GM18867 (cell line): ENCODE data around the gene ENOX2.

Experiments used
- ATAC-seq: cut with Tn5 transposase; IDR thresholded peaks from one replicate; pipeline ENCODE4 v1.9.1; 2021; ENCODE audit warnings: mild to moderate bottlenecking, moderate library complexity; ENCODE audit not compliant: unreplicated experiment

The ENOX2 gene

DNA sequence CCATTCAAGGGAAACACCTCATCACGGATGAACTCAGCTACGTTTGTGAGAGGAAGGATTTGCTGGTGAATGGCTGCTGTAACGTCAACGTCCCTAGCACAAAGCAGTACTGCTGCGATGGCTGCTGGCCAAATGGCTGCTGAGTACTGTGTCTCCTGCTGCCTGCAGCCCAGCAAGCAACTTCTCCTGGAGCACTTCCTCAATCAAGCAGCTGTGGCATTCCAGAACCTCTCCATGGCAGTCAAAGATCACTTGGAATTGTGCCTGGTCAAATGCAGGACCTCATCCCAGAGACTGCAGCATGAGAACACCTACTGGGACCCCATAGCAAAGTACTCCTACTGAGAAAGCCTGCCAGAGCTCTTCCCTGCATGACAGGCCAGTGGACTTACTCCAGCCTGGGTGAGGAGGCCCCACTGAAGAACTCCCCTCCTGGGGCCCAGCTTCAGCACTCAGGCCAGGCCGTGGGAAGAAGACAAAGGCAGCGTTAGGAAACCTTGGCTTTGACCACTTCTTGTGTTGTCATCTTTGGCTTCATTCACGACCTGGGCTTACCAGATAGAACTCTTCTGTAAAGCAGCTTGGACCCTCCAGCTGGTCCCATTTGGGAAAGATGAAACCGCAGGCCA is 256.9 kb downstream of the ENOX2 start:
- ATAC-seq, result no peak

DNA sequence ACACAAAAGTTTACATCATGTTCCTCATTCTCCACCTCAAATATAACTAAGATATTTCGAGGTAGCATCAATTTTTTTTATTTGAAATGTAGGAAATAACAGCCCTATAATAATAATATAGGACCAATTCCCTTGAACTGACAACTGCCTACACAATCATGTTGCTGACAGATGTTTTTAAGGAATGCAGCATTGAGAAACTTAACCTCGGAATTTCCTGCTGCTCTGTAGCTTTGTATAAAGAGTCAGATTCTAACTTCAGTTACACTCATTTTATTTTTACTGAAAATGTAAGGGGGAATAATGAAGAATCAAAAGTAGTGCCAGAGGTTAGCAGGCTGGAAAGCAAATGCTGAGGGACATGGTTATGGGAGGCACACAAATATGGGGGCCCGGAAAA is 265.4 kb downstream of the ENOX2 start:
- ATAC-seq, result no peak

DNA sequence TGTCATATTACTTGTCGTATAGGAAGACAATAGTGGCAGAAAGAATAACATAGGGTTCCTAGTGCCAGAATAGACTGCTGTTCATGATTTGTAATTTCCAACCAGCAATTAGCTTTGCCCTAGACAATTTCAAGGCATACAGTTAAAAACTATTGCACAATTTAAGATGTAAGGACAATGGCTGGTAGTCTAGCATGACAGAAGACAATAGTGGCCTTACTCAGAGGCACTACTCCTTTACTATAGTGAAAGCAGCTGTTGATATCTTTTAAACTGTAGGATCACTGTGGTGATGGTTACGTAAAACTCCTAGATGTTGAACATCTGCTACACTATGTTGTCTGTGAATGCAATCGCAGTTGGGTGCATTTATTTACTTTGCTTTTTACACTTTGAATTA is 266.7 kb downstream of the ENOX2 start:
- ATAC-seq, result no peak

DNA sequence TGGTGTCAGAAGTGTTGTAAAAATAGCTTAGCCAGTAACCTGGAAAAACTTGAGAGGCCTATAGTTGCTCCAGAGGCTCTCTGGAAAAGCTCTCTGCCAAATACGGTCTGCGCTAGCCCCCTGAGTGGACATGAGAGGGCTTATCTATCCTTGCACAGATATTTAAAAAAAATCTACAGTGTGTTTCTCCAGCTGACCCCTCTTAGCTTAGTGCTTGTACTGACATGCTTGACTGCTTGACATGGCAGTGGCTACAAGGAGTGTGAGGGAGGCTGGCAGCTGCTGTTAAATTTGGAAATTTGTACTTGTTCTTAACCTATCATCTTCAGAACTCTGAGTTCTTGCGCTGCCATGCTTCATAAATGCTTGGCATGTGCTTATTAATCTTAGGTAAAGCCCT is 272.0 kb downstream of the ENOX2 start:
- ATAC-seq, result no peak

DNA sequence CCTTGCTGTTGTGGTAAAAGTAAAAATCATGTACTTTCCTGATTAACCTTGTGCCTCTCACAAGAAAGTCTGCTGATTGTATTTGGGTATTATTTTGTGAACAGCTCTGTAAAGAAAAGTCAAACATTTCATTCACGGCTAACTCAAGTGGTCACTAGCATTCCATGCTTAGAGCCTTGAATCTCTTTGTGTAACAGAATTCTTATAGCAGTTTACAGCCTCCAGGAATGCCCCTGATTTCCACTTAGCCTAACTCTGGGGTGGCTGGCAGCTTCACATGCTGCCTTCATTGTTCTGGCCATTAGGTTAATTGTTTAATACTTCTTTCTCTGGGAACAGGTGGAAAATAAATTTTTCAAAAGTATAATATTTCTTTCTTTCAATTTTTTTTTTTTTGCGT is 274.5 kb downstream of the ENOX2 start:
- ATAC-seq, result no peak

DNA sequence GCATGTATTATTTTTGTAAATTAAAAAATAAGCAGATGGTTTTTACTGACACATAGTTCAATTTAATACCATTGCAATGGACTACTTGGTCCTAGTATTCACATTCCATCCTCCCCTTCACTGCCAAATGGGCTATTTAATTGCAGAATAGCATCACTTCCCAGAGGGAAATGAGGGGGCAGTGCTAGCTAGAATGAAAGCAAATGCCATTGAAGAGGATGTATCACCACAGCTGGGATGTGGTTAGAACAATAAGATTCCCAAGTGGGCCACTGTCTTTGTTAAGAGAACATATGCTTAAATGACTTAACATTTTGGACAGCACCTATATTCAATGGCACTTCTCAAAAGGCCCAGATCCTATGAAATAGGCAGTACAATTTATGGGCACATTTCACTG is 276.5 kb downstream of the ENOX2 start:
- ATAC-seq, result no peak

DNA sequence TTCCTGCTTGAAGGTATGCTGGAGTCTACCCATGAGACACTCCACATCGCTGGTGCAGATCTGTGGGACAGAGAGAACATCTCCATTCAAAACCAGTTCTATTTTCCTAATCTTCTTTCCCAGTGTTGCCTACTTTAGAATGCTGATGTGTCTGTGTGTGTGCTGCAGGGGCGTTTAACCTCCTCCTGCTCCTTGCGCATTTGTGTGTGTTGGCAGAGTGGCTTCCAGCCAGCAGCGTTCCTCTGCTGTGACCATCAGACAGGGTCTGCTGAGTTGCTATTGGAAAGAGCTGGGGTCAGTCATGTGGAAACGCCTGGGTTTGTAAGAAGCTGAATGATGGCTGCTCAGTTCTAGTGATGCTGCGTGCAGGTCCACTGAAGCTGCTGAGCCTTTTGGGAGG is 277.6 kb downstream of the ENOX2 start:
- ATAC-seq, result no peak

DNA sequence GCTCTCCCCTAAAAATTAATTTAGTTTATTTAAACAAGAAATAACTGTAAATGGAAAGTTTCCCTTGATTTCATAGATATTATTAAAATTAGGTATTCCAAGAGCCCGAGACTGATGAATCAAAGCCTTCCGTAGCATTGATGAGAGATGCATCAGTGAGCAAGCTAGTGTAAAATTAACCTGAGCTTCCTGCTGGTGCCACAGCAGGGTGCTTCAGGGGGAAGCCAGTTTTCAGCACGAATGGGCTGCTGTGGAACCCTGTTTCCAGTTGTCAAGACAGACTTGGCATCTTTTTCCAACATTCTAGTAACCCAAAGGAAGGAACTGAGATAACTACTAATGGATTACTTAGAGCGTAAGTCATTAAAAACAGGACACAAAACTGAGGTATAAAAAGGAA is 279.5 kb downstream of the ENOX2 start:
- no peak for ATAC-seq

DNA sequence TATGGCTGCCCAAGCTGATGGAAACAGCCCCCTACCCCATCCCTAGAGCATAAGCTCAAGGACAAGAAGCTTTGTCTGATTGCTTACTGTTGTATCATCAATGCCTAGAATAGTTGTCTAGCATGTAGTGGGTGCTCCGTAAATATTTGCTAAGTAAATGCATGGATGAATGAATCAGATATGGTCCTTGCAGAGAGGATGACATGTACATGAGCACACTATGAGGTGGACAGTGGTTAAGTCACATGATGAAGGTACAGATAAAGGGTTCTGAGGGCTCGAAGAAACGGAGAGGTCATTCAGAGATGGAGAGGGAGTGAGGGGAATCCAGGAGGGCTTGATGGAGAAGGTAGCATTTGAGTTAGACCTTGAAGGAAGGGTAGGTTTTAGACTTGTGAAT is 287.1 kb downstream of the ENOX2 start:
- ATAC-seq, result no peak

DNA sequence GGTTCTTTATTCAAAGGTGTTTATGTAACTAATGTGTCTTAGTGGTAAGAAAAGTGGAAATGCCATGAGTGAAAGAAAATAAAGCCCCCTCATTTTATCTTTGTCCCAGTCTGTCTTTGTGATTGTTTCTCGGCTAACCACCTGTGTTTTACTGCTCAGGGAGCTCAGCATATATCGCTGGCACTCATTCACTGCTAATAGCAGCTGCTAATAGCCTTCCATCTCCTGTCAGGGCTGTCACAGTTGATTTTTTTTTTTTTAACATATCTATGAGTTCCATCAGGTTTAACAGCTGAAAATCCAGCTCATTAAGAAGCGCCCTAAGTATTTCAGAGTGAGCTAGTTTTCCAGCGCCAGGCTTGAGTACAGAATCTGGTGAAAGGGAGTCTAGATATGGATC is 295.6 kb downstream of the ENOX2 start:
- ATAC-seq, result no peak

DNA sequence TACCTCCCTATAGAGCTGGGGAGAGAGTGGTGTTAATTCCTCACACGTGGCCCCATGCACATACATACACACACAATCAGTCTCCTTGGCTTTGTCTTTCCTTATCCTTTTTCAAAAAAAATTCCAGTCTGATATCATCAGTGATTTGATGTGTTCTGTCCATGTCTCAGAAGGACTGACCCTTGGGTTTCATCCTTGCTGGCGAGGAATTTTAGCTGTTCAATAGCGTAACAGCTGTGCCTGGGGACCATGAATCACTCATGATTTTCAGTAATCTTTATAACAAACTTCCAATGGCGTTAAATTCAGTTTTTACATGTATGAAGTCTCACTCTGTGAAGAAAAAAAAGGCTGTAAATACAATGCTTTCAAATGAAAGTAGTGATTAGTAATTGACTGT is 296.6 kb downstream of the ENOX2 start:
- ATAC-seq, result no peak

DNA sequence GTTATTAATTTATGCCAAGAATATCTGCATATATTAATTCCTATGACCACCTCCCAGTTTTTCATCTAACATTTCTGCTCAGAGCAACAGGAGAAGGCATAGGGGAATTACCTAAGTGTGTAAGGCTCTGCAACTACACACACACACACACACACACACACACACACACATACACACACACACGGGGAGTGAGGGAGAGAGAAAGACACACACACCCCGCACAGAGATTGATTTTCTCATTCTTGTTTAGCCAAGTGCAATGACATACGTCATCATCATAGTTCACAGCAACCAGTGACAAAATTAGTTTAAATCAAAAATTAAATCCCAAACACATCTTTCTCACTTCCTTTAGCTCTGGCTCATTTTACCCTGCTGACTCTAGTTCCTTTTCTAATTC is 298.1 kb downstream of the ENOX2 start:
- no peak for ATAC-seq

DNA sequence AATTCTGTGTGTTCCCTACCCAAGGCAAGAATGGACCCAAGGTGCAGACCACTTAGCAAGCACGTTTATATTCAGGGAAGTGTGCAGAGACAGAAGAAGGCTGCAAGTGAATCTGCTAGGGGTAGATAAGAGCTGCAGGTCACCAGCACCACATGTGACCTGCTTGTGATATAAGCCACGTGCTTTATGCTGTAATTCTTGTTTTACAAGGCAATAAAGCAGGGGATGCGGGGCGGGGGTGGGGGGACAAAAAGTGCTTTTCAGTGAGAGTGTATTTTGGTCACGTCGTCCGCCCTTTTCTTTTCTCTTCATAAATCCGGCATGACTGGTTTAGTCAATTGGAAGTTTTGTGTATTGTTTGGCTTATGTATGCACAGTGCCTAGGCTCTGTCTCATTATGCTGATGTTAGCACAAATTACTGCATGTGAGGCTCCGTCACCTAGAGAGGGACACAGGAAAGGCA is 308.5 kb downstream of the ENOX2 start:
- no peak for ATAC-seq

DNA sequence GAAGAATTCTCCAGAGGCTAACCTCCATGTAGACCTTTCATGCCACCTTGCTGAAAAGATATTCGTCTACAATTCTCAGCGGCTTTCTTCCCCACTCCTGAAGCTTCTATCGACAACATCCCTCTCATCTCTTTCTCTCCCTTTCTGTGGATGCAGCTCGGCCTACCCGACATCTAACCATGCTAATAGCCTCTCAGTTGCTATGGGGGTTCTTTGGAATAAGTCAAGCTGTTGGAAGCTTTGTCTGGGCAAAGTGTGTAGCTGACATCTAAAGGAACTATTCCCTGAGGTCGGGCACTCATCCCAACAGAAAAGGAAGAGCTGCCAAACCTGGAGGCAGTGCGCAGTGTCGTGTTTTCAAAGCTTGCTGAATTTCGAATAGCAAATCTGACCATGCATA is 309.1 kb downstream of the ENOX2 start:
- ATAC-seq, result no peak

DNA sequence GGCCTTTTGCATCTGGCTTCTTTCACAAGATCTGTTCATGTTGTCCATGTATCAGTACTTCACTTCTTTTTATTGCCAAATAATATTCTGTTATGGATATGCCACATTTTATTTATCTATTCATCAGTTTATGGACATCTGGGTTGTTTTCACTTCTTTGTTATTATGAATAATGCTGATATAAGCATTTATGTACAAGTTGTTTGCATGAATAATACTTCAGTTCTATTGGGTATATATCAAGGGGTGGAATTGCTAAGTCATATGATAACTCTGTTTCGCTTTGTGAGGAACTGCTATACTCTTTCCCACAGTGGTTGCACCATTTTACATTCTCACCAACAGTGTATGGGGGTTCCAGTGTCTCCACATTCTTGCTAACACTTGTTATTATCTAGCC is 310.8 kb downstream of the ENOX2 start:
- no peak for ATAC-seq

DNA sequence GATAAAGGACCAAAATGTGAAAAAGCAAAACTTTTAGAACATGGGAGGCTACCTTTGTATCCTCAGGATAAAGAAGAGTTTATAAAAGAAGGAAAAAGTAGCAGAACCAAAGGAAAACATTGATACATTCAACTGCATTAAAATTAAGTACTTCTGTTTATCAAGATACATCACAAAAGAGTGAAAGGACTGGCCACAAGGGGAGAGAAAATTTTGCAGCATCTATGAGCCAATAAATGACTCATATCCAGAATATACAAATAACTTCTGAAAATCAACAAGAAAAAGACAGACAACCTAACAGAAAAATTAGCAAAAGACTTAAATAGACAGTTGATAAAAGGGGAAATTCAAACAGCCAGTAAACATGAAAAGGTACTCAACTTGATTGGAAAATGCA is 324.1 kb downstream of the ENOX2 start:
- no peak for ATAC-seq

DNA sequence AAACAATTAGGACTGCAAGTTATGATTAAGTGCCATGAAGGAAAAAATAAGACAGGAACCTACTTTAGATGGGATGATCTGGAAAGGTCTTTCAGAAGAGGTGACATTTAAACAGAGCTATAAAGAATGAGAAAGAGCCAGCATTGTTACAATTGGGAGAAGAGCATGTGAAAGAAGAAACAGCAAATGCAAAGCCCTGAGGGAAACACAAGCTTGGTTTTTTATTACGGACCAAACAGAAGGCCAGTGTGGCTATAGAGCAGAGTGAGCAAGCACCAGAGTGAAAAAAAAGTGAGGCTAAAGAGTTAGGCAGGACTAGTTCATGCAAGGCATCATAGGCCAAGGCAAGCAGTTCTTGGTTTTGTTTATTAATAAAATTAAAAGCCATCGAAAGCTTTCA is 325.6 kb downstream of the ENOX2 start:
- no peak for ATAC-seq

DNA sequence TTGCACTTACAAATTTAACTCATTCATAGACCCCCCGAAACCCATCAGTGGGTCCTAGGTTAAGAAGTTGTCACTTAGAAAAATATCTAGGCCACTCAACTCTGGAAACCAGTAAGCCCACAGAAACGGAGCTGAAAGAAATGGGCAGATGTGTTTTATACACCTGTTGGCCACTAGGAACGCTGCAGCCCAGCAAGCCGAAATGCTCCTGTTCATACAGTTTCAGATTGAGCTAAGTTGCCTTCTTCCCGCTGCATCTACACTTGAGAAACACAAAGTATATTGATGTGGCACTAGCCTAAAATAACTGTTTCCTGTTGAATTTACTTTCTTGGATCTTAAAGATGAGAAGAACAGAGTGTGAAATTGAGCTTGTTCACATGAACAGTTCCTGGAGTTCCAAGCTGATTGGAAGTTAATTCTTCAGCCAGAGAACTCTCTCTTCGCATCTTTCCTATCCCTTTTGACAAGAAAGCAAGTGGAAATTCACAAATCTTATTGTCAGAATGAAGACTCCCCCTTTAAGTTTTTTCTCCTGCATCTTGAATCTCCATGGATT is 327.1 kb downstream of the ENOX2 start:
- peak; percentile 95 for ATAC-seq
